HCT116 (cell line): ENCODE data around the gene HOXD11. TPM values are rescaled to one million over a fixed set of nuclear protein-coding genes. Genes with fewer than 3 reads are reported as not detected.

Experiments
- ATAC-seq: fragments of 200-7000 bp; cut with Tn5 transposase; 2 replicates; pipeline ENCODE4 v1.9.1; 2020; ENCODE audit warnings: mild to moderate bottlenecking, moderate library complexity
- BruUV-seq: library from RNA; stranded (reverse); fragments of 400-500 nt; replicated peaks from 2 replicates; lab custom pipeline; 2021; lab: Mats Ljungman, UMichigan
- CTCF ChIA-PET: fragments of 300-600 bp; sonication (Branson Sonifier 250); formaldehyde crosslinking; loops from one replicate; lab custom pipeline; 2021; ENCODE audit warnings: antibody characterized with exemption; lab: Charles Lee
- POLR2A ChIA-PET: fragments of 300-600, 350-600 bp; sonication (Branson Sonifier 250); formaldehyde crosslinking; loops from one replicate; lab custom pipeline; 2021; ENCODE audit warnings: antibody characterized with exemption; lab: Charles Lee
- RAD21 ChIA-PET, 2 experiments: fragments of 300-600 bp; sonication (Branson Sonifier 250); formaldehyde crosslinking; loops; one replicate each; lab custom pipeline; 2023; ENCODE audit warnings: low total read pairs in 2 of 2; ENCODE audit not compliant: uncharacterized antibody in 2 of 2, unreplicated experiment in 2 of 2, low non-redundant PET in 1 of 2; lab: Charles Lee
- DNase-seq: peaks from one replicate; pipeline ENCODE4 v3.0.0-alpha.2; 2010; ENCODE audit warnings: low read depth, low spot score
- H2AFZ ChIP-seq: fragments of 200-600 bp; shearing (Covaris generic), sonication (generic); 2 replicates; pipeline ENCODE4 v1.6.1; 2017; ENCODE audit warnings: low read depth, mixed run types, mixed read lengths, antibody characterized with exemption, low read length; ENCODE audit not compliant: poor library complexity, severe bottlenecking
- H3K27ac ChIP-seq: 2 replicates; pipeline ENCODE4 v1.5.1; 2012; ENCODE audit warnings: low read depth, low read length
- H3K27me3 ChIP-seq: fragments of 200-600 bp; sonication (generic); 2 replicates; pipeline ENCODE4 v1.6.1; 2016; ENCODE audit warnings: mixed run types, low read length, mixed read lengths; ENCODE audit not compliant: insufficient read depth
- H3K36me3 ChIP-seq, 2 experiments: fragments of 200-500 bp in 1 of 2; fragments of 200-600 bp in 1 of 2; sonication (Bioruptor generic) in 1 of 2; sonication (generic) in 1 of 2; 2 replicates each; pipeline versions ENCODE4 v1.5.1 to v1.6.1; 2014 to 2016; ENCODE audit warnings: low read length in 2 of 2, inconsistent platforms in 1 of 2, mixed read lengths in 1 of 2, mixed run types in 1 of 2; ENCODE audit not compliant: insufficient read depth in 2 of 2, control insufficient read depth in 1 of 2
- H3K4me1 ChIP-seq, 2 experiments: fragments of 200-600 bp in 1 of 2; sonication (generic) in 1 of 2; 2 replicates each; pipeline versions ENCODE4 v1.5.1 to v1.6.1; 2012 to 2017; ENCODE audit warnings: low read length in 2 of 2, inconsistent platforms in 1 of 2, mild to moderate bottlenecking in 1 of 2, mixed read lengths in 1 of 2, mixed run types in 1 of 2, moderate library complexity in 1 of 2; ENCODE audit not compliant: insufficient read depth in 2 of 2, control insufficient read depth in 1 of 2
- H3K4me2 ChIP-seq: fragments of 200-600 bp; sonication (generic); 2 replicates; pipeline ENCODE4 v1.6.1; 2017; ENCODE audit warnings: mixed run types, low read length, mixed read lengths
- H3K4me3 ChIP-seq, 2 experiments: fragments of 200-600 bp in 1 of 2; sonication (generic) in 1 of 2; replicated peaks in 1 of 2; 2 replicates each; pipeline ENCODE4 v1.5.1; 2011 to 2016; ENCODE audit warnings: low read length in 2 of 2, control low read depth in 1 of 2, low read depth in 1 of 2, mild to moderate bottlenecking in 1 of 2, mixed read lengths in 1 of 2, mixed run types in 1 of 2
- H3K79me2 ChIP-seq: fragments of 200-600 bp; sonication (generic); 2 replicates; pipeline ENCODE4 v1.6.1; 2017; ENCODE audit warnings: mild to moderate bottlenecking, mixed run types, low read length, moderate library complexity, mixed read lengths; ENCODE audit not compliant: insufficient read depth
- H3K9ac ChIP-seq: fragments of 200-600 bp; sonication (generic); 2 replicates; pipeline ENCODE4 v1.6.1; 2016; ENCODE audit warnings: low read length, mixed read lengths
- H3K9me2 ChIP-seq: fragments of 200-600 bp; sonication (generic), shearing (Covaris generic); 2 replicates; pipeline ENCODE4 v1.6.1; 2017; ENCODE audit warnings: mixed run types, mild to moderate bottlenecking, moderate library complexity; ENCODE audit not compliant: insufficient read depth
- H3K9me3 ChIP-seq, 2 experiments: fragments of 200-500 bp in 1 of 2; fragments of 200-600 bp in 1 of 2; sonication (Bioruptor generic) in 1 of 2; sonication (generic) in 1 of 2; 2 replicates each; pipeline ENCODE4 v1.6.1; 2014 to 2017; ENCODE audit warnings: low read length in 2 of 2, mixed read lengths in 2 of 2, inconsistent platforms in 1 of 2, low read depth in 1 of 2, mild to moderate bottlenecking in 1 of 2, mixed run types in 1 of 2, moderate library complexity in 1 of 2; ENCODE audit not compliant: control insufficient read depth in 1 of 2, insufficient read depth in 1 of 2
- H4K20me1 ChIP-seq: fragments of 200-600 bp; sonication (generic), shearing (Covaris generic); 2 replicates; pipeline ENCODE4 v1.6.1; 2017; ENCODE audit warnings: mixed run types, mild to moderate bottlenecking, moderate library complexity; ENCODE audit not compliant: insufficient read depth
- CEBPB ChIP-seq: IDR thresholded peaks from 2 replicates; pipeline ENCODE4 v1.6.1; 2012; ENCODE audit warnings: low read depth
- FOSL1 ChIP-seq: IDR thresholded peaks from 2 replicates; pipeline ENCODE4 v1.6.1; 2012; ENCODE audit warnings: low read depth
- POLR2A ChIP-seq: IDR thresholded peaks from 2 replicates; pipeline ENCODE4 v1.7.0; 2011; ENCODE audit warnings: borderline replicate concordance; ENCODE audit not compliant: insufficient read depth, insufficient read length; ENCODE audit errors: extremely low read depth
- SIN3A ChIP-seq: IDR thresholded peaks from 2 replicates; pipeline ENCODE4 v1.6.1; 2012; ENCODE audit warnings: low read depth
- SRF ChIP-seq: IDR thresholded peaks from 2 replicates; pipeline ENCODE4 v1.6.1; 2012; ENCODE audit warnings: low read depth
- TCF7L2 ChIP-seq: IDR thresholded peaks from 2 replicates; pipeline ENCODE4 v1.7.0; 2011; ENCODE audit warnings: borderline replicate concordance, inconsistent platforms; ENCODE audit not compliant: insufficient read depth, insufficient read length; ENCODE audit errors: extremely low read depth
- YY1 ChIP-seq: IDR thresholded peaks from 2 replicates; pipeline ENCODE4 v1.6.1; 2011; ENCODE audit warnings: low read length, low read depth, moderate library complexity, mild to moderate bottlenecking; ENCODE audit not compliant: insufficient replicate concordance; ENCODE audit errors: extremely low read depth
- intact Hi-C: fragments of 100-400 bp; cut with micrococcal nuclease; formaldehyde crosslinking; loops from 2 replicates; pipeline ENCODE4 v1.10.0; 2022
- total RNA-seq: library from RNA; stranded (reverse); gene quantifications from one replicate; pipeline ENCODE4 v1.2.1, GENCODE V29; 2021; ENCODE audit not compliant: unreplicated experiment
- TF ChIP-seq, protein P1 (sequence below): IDR thresholded peaks from 2 replicates; pipeline ENCODE4 v1.6.1; 2012
- TF ChIP-seq, protein P2 (sequence below): IDR thresholded peaks from 2 replicates; pipeline ENCODE4 v1.6.1; 2012; ENCODE audit warnings: low read depth

Gene HOXD11
- total RNA-seq, 1 experiment from 2014 or later, result not detected

DNA sequence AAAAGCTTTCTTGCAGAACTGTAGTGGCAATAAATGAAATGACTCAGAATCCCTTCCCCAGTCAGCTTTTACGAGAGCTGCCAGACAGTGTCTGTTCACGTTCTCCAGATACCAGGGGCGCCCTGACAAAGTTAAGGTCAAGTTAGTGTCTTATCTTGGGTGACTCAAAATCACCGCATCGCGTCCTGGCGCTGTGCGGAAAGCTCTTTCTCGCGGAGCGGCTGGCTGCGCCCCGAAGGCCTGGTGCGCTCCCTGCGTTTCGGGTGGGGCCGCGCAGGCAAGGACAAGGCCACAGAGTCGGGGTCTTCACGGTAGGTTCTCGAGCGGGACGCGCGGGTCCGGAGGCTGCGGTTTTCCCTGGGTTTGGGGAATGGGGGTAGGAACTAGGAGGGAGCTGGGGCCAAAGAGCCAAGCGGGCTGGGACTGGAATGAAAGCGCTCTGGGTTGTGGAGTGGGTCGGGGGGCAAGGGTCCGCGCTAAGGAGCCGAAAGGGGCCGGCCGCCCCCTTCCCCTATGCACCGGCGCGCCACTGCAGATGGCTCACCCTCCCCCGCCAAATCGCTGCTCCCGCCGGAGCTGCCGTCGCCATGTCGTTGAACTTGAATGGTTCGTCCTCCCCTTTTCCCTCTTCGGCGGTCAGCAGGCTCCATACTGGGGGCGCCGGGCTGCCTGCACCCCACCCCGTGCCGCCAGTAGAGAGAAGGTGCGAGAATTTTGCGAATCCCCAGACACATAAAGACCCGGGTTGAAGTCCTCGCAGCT lies 2.6 kb upstream of the HOXD11 start (continued):
- TF ChIP-seq, protein P1, sequence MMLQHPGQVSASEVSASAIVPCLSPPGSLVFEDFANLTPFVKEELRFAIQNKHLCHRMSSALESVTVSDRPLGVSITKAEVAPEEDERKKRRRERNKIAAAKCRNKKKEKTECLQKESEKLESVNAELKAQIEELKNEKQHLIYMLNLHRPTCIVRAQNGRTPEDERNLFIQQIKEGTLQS, result no peak
- no peak for TF ChIP-seq CEBPB
- no peak for TF ChIP-seq SIN3A
- TF ChIP-seq SRF, result no peak
- TF ChIP-seq TCF7L2, result no peak
- no peak for TF ChIP-seq POLR2A
- no peak for TF ChIP-seq YY1
- TF ChIP-seq, protein P2, sequence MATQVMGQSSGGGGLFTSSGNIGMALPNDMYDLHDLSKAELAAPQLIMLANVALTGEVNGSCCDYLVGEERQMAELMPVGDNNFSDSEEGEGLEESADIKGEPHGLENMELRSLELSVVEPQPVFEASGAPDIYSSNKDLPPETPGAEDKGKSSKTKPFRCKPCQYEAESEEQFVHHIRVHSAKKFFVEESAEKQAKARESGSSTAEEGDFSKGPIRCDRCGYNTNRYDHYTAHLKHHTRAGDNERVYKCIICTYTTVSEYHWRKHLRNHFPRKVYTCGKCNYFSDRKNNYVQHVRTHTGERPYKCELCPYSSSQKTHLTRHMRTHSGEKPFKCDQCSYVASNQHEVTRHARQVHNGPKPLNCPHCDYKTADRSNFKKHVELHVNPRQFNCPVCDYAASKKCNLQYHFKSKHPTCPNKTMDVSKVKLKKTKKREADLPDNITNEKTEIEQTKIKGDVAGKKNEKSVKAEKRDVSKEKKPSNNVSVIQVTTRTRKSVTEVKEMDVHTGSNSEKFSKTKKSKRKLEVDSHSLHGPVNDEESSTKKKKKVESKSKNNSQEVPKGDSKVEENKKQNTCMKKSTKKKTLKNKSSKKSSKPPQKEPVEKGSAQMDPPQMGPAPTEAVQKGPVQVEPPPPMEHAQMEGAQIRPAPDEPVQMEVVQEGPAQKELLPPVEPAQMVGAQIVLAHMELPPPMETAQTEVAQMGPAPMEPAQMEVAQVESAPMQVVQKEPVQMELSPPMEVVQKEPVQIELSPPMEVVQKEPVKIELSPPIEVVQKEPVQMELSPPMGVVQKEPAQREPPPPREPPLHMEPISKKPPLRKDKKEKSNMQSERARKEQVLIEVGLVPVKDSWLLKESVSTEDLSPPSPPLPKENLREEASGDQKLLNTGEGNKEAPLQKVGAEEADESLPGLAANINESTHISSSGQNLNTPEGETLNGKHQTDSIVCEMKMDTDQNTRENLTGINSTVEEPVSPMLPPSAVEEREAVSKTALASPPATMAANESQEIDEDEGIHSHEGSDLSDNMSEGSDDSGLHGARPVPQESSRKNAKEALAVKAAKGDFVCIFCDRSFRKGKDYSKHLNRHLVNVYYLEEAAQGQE, result no peak
- TF ChIP-seq FOSL1, result no peak

GRCh38 chr2:176105078-176105729 lies 1.9 kb upstream of the HOXD11 start:
- H3K4me2 ChIP-seq, result no peak overlapping the region
- no peak overlapping the region for H2AFZ ChIP-seq
- POLR2A ChIA-PET, result no interaction called here
- TF ChIP-seq POLR2A, result no peak
- DNase-seq, result no peak
- H3K27me3 ChIP-seq, result no peaks in the 10 kb centered on the region
- ATAC-seq, result no peak
- intact Hi-C loops, result no loop called here
- H3K4me1 ChIP-seq, result peaks cover 0 to 11% of the 10 kb centered on the region in 2 experiments; a peak in 1 of 4 replicates
- CTCF ChIA-PET, result no interaction called here
- H4K20me1 ChIP-seq, result no peaks in the 10 kb centered on the region
- no peak overlapping the region for H3K27ac ChIP-seq
- H3K79me2 ChIP-seq, result no peaks in the 10 kb centered on the region
- no TSS peak for BruUV-seq
- H3K4me3 ChIP-seq, result no peak overlapping the region
- no peaks in the 10 kb centered on the region for H3K36me3 ChIP-seq
- H3K9me2 ChIP-seq, result no peaks in the 10 kb centered on the region
- H3K9ac ChIP-seq, result no peak overlapping the region
- RAD21 ChIA-PET, result no interaction called here
- no peaks in the 10 kb centered on the region for H3K9me3 ChIP-seq
